ENCODE measurements around the gene RPL31.

The RPL31 gene

GRCh38 chr2:100976061-100976460, 26.0 kb upstream of the RPL31 start:
- no peak for DNase-seq

DNA sequence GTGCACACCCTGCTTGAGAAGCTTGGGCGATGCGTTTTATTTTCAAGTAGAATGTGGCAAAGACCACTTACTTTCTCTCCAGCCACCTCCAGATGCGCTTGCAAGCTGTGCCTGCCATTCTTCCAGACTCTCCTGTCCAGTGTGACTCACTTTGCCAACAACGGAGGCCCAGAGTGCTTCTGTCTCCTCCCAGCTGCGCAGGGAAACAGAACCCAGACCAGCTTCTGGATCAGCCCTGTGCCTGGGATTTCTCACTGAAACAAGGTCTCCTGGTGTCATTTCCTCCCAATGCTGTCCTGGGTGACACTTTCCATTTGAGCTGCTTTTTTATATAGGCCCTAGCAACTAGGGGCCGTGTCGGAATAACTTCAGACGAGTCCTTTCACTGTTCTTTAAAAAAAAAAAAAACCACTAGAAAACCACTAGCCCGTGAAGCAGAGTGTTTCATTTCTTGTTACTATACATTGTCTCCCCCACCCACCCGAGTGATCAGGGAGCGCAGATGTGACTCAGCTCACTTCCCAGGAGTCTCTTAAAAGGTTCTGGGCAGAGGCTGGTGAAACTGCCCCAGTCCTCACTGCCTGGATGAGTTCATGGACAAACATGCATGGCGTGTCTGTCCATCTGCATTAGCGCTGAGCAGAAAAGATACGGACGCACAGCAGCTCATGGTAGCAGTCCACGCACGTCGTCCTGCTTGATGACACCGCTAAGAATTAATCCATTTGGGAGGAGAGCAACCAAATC, 25.3 kb upstream of the RPL31 start:
- peak; percentile 75 for DNase-seq

DNA sequence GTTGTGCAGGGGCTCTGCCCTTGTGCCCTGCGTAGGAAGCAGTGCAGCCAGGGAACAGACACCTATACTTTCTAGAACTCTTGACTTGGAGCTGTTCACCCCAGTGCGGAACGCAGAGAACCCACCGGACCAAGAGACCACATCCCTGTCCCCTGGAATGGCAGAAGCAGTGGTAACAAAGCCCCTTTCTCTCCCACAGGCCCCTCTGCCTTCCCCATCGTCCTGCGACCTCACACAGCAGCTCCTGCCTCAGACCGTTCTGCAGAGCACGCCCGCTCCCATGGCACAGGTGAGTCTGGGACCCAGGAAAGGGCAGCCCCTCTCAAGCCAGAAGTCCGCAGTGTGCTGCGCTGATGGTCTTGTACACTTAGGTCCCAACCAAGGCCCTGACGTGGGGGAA, 24.6 kb upstream of the RPL31 start:
- DNase-seq, result no peak

GRCh38 chr2:100978582-100979191, 23.4 kb upstream of the RPL31 start:
- DNase-seq, result no peak

DNA sequence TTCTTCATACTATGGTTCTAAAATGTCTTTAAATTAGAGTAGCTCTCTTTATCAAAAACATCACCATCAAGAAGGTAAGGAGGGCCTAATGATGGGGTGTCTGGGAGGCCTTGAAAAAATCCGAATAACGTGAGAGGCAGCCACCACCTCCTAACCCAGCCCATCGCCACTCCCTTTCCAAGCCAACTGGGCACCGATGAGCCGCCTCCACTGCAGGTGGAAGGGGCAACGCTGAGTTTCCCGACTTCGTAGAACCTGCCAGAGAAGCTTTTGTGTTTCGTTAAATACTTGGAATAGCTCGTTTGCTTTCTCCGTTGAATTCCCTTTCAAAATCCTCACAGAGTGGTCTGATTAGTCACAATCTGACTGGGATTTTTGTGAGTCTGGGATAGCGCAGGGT, 22.0 kb upstream of the RPL31 start:
- no peak for DNase-seq

- no peak for DNase-seq
Observed at GRCh38 chr2:100981011-100981410, 21.1 kb upstream of the RPL31 start.

GRCh38 chr2:100982431-100982861, 19.6 kb upstream of the RPL31 start:
- no peak for DNase-seq

DNA sequence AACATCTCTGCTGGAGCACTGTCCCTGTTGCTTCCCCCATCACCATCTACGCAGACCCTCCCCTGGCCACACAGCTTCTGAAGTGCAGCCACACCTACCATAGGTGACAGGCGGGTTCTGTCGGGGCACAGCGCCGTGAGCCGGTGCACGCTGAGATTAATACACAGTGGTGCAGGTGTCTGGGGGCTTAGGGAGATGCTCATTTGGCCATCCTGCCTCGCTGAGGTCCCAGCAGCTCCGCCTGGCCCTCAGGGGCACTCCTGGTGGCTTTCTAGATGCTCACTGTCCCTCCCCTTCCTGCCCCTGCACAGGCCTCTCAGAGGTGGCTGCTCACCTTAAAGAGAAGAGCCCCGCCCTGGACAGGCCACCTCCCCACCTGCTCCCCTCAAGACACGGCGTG, 18.9 kb upstream of the RPL31 start:
- DNase-seq, result no peak

GRCh38 chr2:100983684-100984310, 18.3 kb upstream of the RPL31 start:
- no peak for DNase-seq

GRCh38 chr2:100984892-100985307, 17.2 kb upstream of the RPL31 start:
- peak; percentile 76 for DNase-seq

GRCh38 chr2:100986157-100986556, 15.9 kb upstream of the RPL31 start:
- DNase-seq, result no peak

DNA sequence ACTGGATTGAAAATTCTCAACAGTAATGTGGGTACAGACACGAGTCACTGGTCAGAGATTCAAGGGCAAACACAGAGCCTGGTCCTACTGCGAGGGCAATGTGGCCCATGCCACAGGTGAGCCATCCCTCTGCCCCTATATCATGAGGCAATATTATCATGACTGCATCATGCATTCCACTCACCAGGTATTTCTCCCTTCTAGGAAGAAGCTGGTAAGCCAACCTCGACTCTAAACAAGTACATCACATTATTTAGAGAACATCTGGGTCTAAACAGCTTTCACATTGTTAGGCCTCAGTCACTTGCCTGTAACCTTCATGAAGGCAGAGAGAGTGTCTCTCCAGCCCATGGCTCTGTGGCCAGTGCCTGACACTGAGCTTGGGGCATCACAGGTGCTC, 14.6 kb upstream of the RPL31 start:
- DNase-seq, result no peak

DNA sequence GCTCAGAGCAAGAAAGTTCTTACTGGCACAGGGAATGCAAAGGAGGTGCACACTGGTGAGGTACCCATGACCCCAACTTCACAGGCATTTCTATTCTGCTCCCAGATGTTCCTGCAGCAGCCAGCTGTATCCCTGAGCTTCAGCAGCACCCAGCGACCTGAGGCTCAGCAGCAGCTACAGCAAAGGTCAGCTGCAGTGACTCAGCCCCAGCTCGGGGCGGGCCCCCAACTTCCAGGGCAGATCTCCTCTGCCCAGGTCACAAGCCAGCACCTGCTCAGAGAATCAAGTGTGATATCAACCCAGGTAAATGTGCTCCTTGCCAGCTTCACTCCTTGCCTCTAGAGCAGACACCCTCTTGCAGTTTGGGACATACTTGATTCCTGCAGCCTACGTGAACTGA, 14.1 kb upstream of the RPL31 start:
- no peak for DNase-seq

- no peak for DNase-seq
Observed at GRCh38 chr2:100988630-100989417, 13.3 kb upstream of the RPL31 start.

DNA sequence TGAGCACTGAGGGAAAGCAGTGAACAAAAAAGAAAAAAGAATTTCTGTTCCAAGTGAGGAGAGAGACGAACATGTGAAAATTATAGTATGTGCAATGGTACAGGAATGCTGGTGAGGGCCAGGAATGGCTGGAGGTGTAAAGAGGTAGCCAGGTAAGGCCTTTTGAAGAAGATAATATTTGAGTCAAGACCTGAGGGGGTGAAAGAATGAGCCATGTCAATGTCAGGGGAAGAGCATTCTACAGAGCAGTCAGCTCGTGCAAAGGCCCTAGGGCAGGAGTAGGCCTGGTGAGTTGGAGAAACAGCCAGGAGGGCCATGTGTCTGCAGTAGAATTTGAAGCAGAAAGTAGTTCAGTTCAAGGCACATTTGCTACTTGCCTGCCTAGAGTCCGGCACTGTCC, 12.4 kb upstream of the RPL31 start:
- no peak for DNase-seq

DNA sequence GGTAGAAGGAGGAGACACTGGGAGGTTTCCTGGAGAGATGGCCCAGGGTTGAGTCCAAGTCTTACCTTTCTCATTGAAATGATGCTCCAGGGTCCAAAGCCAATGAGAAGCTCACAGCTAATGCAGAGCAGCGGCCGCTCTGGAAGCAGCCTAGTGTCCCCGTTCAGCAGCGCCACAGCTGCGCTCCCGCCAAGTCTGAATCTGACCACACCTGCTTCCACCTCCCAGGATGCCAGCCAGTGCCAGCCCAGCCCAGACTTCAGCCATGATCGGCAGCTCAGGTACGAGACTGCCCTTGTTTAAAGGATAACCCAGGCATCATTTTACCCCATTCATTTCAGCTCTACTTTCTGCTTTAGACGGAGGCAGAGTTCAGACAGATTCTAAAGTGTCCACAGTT, 11.9 kb upstream of the RPL31 start:
- no peak for DNase-seq

DNA sequence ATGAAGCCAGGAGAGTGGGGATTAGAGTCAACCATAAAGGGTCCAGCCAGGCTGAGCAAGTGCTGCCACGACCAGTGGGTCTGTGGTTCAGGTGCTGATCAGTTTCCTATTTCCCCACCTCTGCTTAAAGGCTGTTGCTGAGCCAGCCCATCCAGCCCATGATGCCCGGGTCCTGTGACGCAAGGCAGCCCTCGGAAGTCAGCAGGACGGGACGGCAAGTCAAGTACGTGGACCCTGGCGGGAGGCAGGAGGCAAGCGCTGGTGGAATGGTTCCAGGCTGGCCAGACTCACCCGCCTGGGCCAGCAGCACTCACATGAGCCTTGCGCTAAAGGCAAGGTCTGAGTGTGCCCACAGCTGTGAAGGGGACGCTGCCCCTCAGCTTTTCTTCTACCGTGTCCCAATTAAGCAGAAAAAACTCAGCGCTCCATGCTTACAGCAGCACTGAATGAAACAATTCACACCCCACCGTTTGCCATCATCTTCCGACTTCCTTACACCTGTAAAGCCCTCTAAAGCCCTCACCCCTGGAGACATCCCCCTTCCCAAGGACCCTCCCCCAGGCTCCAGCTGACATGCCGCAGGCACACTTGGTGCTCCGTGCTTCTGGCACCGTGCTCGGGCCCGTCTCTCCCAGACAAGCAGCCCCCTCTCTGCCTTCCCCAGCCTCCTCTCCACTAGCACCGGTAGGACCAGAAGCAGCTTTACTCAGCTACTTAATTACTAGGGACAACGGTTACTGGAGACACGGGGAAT, 11.3 kb upstream of the RPL31 start:
- no peak for DNase-seq

- DNase-seq, result no peak
Observed at GRCh38 chr2:100991404-100991773, 10.7 kb upstream of the RPL31 start.

- no peak for DNase-seq
Observed at GRCh38 chr2:100992262-100992661, 9.8 kb upstream of the RPL31 start.

DNA sequence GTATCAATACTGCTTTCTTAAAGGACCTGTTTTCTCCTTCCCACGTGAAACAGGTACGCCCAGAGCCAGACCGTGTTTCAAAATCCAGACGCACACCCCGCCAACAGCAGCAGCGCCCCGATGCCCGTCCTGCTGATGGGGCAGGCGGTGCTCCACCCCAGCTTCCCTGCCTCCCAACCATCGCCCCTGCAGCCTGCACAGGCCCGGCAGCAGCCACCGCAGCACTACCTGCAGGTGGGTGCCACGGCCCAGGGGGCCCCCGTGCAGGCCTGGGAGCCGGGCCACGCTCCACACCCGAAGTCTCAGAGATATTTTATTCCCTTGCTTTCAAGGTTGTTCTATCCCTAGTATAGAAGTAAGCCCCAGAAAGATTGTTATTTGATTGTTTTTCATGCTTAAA, 8.8 kb upstream of the RPL31 start:
- DNase-seq, result no peak

DNA sequence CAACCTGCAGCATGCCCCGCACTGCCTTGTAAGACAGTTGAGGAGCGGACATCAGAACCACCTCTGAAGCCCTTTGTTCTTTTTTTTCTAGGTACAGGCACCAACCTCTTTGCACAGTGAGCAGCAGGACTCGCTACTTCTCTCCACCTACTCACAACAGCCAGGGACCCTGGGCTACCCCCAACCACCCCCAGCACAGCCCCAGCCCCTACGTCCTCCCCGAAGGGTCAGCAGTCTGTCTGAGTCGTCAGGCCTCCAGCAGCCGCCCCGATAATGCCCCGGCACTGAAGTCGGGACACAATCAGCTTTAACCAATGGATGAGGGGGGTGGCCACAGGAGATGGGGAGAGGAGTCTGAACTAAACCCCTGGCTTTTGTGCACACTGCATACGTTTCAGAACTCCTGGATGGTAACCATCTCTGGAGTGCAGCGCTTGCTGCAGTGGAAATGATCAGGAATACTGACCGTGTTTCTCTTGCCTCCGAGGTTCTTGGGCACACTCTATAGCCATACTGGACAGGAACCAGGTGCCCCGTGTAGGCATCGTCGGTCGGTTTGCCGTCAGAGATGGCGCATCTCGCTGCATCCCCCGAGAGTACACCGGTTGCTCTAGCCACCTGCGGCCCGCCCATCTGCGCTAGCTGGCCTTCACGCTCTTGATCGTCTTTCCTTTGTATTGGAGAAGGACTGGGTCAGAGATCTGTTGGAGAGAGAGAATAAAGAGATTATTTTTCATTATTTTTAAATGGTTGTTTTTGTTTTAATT, 6.6 kb upstream of the RPL31 start:
- DNase-seq, result no peak
